Right forelimb (tissue), 1 donor: ENCODE results near the gene CEP78.
"Not testable (repeated sequence)": the region's sequence is repeated elsewhere in the genome, so short reads cannot be mapped to it uniquely, and the experiment has no call there.

Experiments used
- DNase-seq: peaks from one replicate; pipeline ENCODE4 v3.0.0-alpha.2; 2018

CEP78 gene

GRCh38 chr9:78238046-78239038, 2.5 kb downstream of the CEP78 start:
- DNase-seq: no peak

DNA sequence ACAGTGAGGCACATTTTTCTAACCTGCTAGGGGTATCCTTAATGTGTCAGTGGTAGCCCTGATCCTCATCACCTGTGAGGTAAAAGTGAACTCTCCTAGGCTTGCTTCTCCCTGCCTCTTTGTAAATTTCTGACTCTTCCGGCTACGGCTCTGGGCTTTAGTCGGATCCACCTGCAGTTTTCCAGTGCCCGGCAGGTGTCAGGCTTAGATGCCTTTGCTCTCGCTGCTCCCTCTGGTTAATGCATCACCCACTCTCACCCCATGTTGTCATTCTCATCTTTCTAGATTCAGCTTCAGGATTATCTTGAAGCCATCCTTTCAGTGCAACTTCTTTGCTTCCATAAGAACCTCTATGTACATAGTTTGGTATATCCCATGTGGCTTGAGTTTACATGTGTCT, 3.6 kb downstream of the CEP78 start:
- no peak for DNase-seq

DNA sequence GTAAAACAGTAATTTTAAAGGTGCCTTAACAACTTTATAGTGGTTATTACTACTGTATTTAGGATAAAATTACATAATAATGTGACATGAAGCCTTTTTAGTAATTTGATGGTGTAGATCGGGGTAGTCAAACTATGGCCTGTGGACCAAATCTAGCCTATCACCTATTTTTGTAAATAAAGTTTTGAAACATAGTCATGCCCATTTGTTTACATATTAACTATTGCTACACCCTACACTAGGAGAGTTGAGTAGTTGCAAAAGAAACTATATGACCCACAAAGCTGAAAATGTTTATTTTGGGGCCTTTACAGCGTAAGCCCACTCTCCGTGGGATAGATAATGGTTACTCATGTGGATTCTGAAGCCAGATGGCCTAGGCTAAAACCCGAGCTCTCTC, 6.2 kb downstream of the CEP78 start:
- no peak for DNase-seq

- DNase-seq: no peak
These were observed 7.3 kb downstream of the CEP78 start for GRCh38 chr9:78243130-78243529.

- DNase-seq: no peak
These were observed 9.5 kb downstream of the CEP78 start for GRCh38 chr9:78245401-78245800.

GRCh38 chr9:78248635-78249034, 12.8 kb downstream of the CEP78 start:
- no peak for DNase-seq

- DNase-seq: no peak
These were observed 13.7 kb downstream of the CEP78 start for GRCh38 chr9:78249542-78249941.

DNA sequence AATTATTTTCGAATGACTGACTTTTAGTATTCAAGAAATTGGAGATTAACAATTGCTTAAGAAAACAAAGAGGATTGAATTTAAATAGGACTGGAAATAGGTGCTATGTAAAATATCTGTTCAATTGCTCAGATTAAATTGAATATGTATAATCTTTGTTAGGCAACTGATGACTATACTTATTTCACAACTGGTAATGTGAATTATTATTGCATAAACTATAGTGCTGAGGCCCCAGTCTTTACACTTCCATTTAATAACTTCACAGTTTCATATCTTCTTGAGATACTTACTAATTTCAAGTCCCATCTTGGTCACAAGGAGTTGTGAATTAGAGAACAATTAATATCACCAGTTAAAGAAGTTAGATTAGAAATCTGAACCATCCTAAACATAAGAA, 16.7 kb downstream of the CEP78 start:
- DNase-seq: no peak

GRCh38 chr9:78253285-78253684, 17.4 kb downstream of the CEP78 start:
- no peak for DNase-seq

DNA sequence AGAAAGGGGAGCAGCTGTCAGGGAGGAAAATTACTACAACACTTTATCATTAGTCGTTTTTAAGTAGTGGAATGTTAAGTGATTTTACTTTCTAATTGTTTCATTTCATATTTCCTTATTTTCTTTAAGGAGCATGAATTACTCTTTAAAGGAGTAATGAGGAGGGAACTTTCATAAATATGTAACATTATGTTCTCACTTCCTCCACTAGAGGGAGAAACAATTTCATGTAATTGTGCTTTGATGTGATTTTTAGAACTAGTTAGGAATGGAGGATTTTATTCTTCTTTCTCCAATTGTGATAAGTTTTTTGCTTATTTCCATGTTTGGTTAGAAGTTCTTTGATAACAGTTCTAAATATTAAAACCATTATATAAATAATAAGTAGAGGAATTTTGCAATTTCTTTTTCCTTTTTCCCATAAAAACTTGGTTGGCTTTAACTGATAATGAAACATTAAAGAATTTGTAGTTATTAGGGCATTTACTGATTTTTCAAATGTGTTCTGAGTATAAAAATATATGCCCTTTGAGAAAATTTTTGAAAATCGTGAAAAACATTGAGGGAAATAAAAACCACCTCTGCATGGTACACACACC, 25.6 kb downstream of the CEP78 start:
- DNase-seq: no peak

GRCh38 chr9:78262655-78263054, 26.8 kb downstream of the CEP78 start:
- DNase-seq: no peak

GRCh38 chr9:78267889-78268288, 32.0 kb downstream of the CEP78 start:
- DNase-seq: no peak

- no peak for DNase-seq
These were observed 33.9 kb downstream of the CEP78 start for GRCh38 chr9:78269784-78270183.

DNA sequence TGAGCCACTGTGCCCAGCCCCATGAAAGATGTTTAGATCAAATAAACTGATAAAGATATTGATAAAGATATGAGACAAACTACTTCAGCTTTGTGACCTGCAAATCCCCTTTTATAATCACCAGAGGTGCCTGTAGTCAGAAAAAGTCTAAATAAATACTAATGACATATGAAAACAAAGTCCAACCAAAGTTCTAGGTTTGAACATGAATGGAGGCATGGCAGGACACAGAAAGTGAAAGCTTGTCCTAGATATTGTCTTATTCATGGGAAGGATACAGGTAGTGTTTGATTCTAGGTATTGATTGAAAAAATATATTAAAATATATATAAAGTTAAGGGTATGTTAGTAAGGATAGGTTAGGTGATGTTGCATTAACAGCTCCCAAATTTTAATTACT, 36.4 kb downstream of the CEP78 start:
- no peak for DNase-seq

DNA sequence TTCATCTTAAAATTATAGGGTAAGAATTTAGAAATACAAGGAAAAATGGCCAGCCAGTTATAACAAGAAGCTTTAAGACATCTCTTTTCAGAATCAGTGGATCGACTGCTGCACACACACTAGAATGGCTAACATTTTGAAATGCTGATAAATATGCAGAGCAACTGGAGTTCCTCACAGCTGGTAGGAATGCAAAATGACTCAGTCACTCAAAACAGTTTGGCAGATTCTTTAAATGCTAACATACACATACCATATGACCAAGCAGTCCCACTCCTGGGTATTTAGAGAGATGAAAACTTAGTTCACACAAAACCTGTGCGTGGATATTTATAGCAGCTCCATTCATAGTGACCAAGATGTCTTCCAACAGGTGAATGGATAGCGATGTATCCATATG, 37.9 kb downstream of the CEP78 start:
- DNase-seq: no peak

GRCh38 chr9:78278177-78278777, 42.4 kb downstream of the CEP78 start:
- no peak for DNase-seq

DNA sequence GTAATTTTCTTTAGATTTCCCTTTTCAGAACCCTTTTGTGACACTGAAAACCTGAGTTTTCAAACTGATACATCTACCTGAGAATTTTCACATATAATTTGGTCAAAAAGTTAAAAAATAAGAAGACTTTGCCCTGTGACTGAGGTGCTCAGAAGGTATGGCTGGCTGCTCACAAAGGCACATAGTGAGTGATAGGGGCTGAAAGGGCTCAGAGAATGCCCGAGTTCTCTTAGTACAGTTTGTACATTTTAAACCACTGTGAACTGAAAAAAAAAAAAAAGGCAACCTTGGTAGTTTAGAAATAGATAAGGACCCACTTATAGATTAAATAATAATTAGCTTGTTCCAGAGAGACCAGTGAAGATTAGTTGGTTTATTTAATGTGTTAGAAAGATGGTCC, 42.9 kb downstream of the CEP78 start:
- DNase-seq: no peak

GRCh38 chr9:78280982-78281668, 45.2 kb downstream of the CEP78 start:
- peak; percentile 85 for DNase-seq

- not testable (repeated sequence) for DNase-seq
These were observed 48.3 kb downstream of the CEP78 start for GRCh38 chr9:78284181-78284580.

DNA sequence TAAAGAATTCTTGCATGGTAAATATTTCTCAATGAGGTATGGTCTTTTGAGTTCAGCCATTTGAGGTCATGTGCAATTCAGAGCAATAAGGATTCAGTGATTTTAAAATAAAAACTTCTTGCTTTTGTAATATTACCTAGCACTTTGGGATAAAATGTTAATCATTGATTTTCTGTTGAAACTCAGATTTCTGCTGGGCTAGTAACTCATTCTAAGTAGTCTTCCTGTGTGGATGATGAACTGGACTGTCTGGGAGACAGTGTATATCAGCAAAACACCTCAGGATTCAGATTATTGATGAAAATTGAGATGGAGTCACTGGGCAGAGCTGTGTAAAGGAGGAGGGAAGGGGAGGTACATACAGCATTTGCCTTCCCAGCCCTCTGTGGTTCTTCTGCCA, 50.2 kb downstream of the CEP78 start:
- DNase-seq: no peak

DNA sequence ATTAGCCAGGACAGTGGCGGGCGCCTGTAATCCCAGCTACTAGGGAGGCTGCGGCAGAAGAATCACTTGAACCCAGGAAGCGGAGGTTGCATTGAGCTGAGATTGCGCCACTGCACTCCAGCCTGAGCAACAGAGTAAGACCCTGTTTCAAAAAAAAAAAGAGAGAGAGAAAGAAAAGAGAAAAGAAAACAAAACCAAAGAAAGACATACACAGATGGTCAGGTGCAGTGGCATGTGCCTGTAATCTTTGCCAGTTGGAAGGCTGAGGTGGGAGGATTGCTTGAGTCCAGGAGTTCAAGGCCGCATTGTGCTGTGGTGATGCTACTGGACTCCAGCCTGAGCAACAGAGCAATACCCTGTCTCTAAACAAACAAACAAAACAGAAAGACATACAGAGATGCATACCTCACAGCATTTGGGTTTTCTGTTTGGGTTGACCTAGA, 51.1 kb downstream of the CEP78 start:
- no peak for DNase-seq

DNA sequence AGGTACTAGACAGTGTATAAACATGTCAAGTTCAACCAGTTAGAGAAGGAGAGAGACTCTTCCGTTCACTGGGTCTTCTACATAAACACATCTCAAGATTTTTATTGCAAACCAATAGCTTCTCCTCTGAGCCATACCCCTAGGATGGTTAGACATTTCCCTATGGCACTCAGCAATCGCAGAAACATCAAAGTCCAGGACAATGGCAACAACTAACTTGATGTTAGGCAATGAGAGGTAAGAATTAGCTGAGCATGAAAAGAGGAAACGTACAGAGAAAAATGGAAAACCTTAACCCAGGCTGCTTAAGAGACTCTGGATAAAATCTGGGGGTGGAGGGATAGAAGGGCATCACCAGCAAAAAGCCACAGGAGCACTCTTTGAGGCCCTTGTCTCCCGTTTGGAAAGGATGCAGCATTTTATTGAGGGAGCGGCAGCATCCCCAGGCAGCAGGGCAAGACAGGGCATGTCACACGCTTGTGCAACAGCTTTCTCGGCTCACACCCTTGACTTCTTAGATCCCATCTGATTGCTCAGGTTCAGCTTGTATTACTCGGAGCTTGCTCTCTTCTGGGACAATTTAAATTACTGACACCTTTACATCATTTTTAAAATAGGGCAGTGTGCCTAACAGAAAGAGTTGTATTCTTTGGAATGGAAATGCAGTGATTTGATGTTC, 52.5 kb downstream of the CEP78 start:
- no peak for DNase-seq

GRCh38 chr9:78289474-78289873, 53.6 kb downstream of the CEP78 start:
- DNase-seq: no peak
